Esophagus squamous epithelium (tissue), 5 donors: ENCODE results near the gene ADGRL1. TPM values are rescaled to one million over a fixed set of nuclear protein-coding genes. Genes with fewer than 3 reads are reported as not detected.

Source experiments
- DNase-seq: peaks from one replicate; lab custom pipeline; 2025; lab: John Stamatoyannopoulos, UW
- H3K27ac ChIP-seq, 4 donors: fragments of 200-600 bp; sonication (generic); one replicate each; pipeline ENCODE4 v1.5.1; 2016 to 2019; ENCODE audit warnings: mild to moderate bottlenecking in 1 of 4
- H3K27me3 ChIP-seq, 4 donors: fragments of 200-600 bp; sonication (generic); 1 replicate in 3 of 4; 2 replicates in 1 of 4; pipeline versions ENCODE4 v1.5.1 to v1.6.0; 2017 to 2021; ENCODE audit warnings: antibody characterized with exemption in 1 of 4
- H3K36me3 ChIP-seq, 3 donors: fragments of 200-600 bp; sonication (generic); one replicate each; pipeline ENCODE4 v1.5.1; 2016 to 2019
- H3K4me1 ChIP-seq, 3 donors: fragments of 200-600 bp; sonication (generic); one replicate each; pipeline ENCODE4 v1.5.1; 2017 to 2019
- H3K4me3 ChIP-seq, 4 donors: fragments of 200-600 bp; sonication (generic); 1 replicate in 3 of 4; 2 replicates in 1 of 4; pipeline ENCODE4 v1.5.1; 2016 to 2019; ENCODE audit warnings: mild to moderate bottlenecking in 2 of 4, moderate library complexity in 1 of 4
- H3K9me3 ChIP-seq, 3 donors: fragments of 200-600 bp; sonication (generic); one replicate each; pipeline ENCODE4 v1.5.1; 2016 to 2019
- POLR2A ChIP-seq, 4 donors: fragments of 450-650 bp; IDR thresholded peaks; one replicate each; pipeline ENCODE4 v1.6.1; 2017; ENCODE audit warnings: antibody characterized with exemption in 4 of 4, mild to moderate bottlenecking in 4 of 4, moderate library complexity in 3 of 4
- WGBS, 2 donors: methylation state at CpG; one replicate each; pipeline ENCODE4 v1.1.5; 2018; 5-methylcytosine and 5-hydroxymethylcytosine counted together
- intact Hi-C: fragments of 100-400 bp; cut with DNase I; formaldehyde crosslinking; loops from one replicate; pipeline ENCODE4 v1.15.0; 2022
- total RNA-seq, 4 donors: library from RNA; depleted of rRNA; stranded (reverse); fragments of >200 nt; gene quantifications; one replicate each; pipeline ENCODE4 v1.1.0, GENCODE V29; 2016
- TF ChIP-seq, protein P1 (sequence below), 6 experiments: fragments of 450-650 bp in 4 of 6; fragments of 200-600 bp in 2 of 6; sonication (generic) in 2 of 6; IDR thresholded peaks; one replicate each; pipeline ENCODE4 v1.5.1; 2016 to 2019; ENCODE audit warnings: antibody characterized with exemption in 6 of 6, mild to moderate bottlenecking in 4 of 6, moderate library complexity in 4 of 6
- donor health status: DM: yes; HTN: yes; CAD: no.

Gene ADGRL1
- total RNA-seq, 4 donors from 2014 or later: 6.2 to 21.5 (median 10.7) TPM

DNA sequence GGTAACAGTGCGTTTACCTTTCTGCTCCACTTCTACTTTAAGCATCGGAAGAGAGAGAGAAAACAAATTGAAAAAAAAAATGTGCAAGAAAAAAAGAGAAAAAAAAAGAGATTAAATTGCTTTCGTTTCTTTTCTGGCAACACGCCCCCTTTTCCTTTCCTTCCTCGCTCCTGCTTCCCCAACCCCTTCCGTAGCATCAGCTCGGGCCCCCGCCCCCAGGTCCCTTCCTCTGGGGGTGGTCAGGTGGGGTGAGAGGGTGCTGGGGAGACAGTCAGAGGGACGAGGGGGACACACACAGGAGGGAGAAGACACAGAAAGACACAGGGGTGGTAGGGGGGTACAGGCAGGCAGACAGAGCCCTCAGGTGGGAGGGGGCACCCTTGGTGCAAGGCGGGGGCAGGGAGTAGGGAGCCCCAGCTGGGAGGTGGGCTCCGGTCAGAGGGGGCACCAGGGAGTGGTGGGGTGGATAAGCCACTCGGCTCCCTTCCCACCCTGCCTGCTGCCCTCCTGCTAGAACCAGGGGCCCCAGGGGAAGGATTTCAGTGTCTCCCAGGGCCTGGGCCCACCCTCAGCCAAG is 38.9 kb downstream of the ADGRL1 start:
- peaks cover 0 to 50% (median 0%) of the 10 kb centered on the region in 3 donors for H3K36me3 ChIP-seq
- TF ChIP-seq, protein P1, sequence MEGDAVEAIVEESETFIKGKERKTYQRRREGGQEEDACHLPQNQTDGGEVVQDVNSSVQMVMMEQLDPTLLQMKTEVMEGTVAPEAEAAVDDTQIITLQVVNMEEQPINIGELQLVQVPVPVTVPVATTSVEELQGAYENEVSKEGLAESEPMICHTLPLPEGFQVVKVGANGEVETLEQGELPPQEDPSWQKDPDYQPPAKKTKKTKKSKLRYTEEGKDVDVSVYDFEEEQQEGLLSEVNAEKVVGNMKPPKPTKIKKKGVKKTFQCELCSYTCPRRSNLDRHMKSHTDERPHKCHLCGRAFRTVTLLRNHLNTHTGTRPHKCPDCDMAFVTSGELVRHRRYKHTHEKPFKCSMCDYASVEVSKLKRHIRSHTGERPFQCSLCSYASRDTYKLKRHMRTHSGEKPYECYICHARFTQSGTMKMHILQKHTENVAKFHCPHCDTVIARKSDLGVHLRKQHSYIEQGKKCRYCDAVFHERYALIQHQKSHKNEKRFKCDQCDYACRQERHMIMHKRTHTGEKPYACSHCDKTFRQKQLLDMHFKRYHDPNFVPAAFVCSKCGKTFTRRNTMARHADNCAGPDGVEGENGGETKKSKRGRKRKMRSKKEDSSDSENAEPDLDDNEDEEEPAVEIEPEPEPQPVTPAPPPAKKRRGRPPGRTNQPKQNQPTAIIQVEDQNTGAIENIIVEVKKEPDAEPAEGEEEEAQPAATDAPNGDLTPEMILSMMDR (IDR thresholded peaks at IDR 0.05): no peak
- H3K4me1 ChIP-seq: peaks cover 0 to 25% (median 3%) of the 10 kb centered on the region in 3 donors
- H3K4me3 ChIP-seq: peak overlapping the region in 1 of 4 donors; percentile 36
- WGBS, 2 donors: 30 to 45% methylated on average over 7 to 11 of the region's 12 CpGs
- no peak for DNase-seq
- no peaks in the 10 kb centered on the region for H3K27me3 ChIP-seq
- no peaks in the 10 kb centered on the region for H3K9me3 ChIP-seq
- peak overlapping the region in 1 of 4 donors; percentile 35 for H3K27ac ChIP-seq
- intact Hi-C loops: no loop called here

DNA sequence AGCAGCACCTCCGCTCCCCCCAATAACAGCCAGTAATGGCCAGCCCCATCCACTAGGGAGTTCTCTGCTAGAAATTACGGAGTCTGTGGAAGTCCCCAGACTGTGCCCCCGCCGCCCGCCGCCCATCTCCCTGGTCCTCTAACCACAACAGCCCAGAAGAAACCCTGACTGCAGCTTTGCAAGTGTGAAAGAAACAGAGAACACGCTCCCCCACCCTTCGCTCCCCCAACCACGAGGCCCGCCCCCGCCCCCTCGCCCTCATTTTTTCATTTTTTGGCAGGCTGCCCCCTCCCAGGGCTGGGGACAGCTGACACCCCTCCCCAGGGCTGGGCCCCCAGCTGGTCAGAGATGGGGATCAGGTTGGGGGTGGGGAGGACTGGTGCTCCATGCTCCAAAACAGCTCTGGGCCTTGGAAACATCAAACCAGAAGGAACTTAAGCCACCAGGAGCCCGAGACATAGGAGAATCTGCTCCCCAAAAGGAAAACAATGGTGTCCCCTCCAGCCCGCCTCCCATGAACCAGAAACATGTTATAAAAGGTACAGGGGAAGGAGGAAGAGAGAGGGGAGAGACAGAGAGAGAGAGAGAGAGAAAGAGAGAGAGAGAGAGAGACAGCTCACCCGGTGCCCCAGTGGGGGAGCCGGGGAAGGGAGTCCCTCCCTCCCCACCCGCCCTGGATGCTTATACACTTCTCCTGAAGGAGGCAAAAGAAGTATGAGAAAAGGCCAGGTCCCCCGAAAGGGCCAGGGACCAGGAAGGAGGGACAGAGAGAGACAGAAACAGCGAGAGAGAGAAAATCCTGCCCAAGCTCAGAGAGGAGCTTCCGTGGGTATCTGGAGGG is 39.8 kb downstream of the ADGRL1 start:
- intact Hi-C loops: no loop called here
- DNase-seq: no peak
- H3K4me3 ChIP-seq: no peak overlapping the region
- peaks cover 0 to 49% (median 0%) of the 10 kb centered on the region in 3 donors for H3K36me3 ChIP-seq
- H3K4me1 ChIP-seq: peaks cover 0 to 25% (median 3%) of the 10 kb centered on the region in 3 donors
- no peak overlapping the region for H3K27ac ChIP-seq
- 51 to 69% methylated on average over 13 to 16 of the region's 20 CpGs for WGBS, 2 donors
- TF ChIP-seq, protein P1 (IDR thresholded peaks at IDR 0.05): no peak
- TF ChIP-seq POLR2A (IDR thresholded peaks at IDR 0.05): no peak
- no peaks in the 10 kb centered on the region for H3K9me3 ChIP-seq
- no peaks in the 10 kb centered on the region for H3K27me3 ChIP-seq

DNA sequence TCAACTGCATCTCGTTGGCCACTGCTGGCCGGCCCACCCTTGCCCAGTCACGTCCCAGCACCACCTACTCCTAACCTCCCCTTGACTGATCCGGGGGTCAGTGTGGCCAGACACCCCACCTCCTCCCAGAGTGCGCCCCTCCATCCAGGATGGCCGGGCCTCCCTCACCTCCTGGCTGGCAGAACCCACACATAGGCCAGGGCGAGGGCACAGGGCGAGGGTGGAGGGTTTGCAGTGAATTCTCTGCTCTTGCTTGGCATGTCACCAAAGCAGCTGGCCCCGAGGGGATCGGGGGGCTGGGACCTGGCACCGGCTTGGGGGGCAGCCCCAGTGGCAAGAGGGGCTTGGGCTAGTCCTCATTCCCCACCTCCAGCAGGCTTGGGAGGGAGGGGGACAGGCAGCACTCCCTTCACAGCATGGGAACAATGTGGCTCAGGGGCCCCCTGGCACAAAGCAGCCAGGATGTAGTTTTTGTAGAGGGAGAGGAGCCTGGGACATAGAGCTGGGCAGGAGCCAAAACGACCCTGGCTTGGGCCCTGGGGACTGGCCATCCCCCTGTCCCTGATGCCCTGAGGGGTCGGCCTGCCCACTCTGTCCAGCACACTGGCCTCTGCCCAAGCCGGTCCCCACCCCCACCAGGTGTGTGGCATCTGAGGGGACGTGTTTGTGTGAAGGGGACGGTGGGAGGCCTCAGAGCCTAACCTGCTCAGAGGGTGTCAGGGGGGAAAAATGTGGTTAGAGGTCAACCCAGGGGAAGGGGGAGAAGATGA is 41.1 kb downstream of the ADGRL1 start:
- Histone ChIP-seq H3K36me3 (peaks cover 0 to 36% (median 0%) of the 10 kb centered on the region in 3 donors), H3K9me3 (no peaks in the 10 kb centered on the region), H3K27ac (no peak overlapping the region), H3K27me3 (no peaks in the 10 kb centered on the region), H3K4me1 (peaks cover 0 to 25% (median 3%) of the 10 kb centered on the region in 3 donors), H3K4me3 (no peak overlapping the region)
- intact Hi-C loops: no loop called here
- TF ChIP-seq, protein P1 (IDR thresholded peaks at IDR 0.05): no peak
- no peak for TF ChIP-seq POLR2A (IDR thresholded peaks at IDR 0.05)
- WGBS, 2 donors: 58 to 59% methylated on average over 4 of the region's 16 CpGs
- no peak for DNase-seq

DNA sequence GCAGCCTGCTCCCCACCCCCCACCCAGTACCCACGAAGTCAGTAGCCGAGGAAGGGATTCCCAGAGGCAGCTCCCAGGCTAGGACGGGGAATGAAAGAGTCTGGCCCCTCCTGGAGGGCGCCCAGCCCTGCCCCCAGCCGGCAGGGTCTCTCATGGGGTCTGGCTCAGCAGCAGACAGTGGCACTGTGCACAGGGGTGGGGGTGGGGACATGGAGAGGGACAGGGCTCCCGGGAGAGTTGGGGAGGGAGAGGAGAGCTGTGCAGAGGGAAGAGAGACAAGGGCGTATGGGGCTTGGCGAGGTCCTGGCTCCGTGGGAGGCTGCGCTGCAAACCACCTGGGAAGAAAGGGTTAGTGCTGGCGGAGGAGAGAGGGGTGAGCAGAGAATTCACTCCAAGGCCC is 41.9 kb downstream of the ADGRL1 start:
- WGBS, 2 donors: 86 to 100% methylated on average over 1 to 6 of the region's 11 CpGs
- no peak for DNase-seq
- intact Hi-C loops: no loop called here
- Histone ChIP-seq H3K9me3 (no peaks in the 10 kb centered on the region), H3K36me3 (peaks cover 0 to 37% (median under 1%) of the 10 kb centered on the region in 3 donors), H3K4me3 (no peak overlapping the region), H3K27me3 (no peaks in the 10 kb centered on the region), H3K27ac (no peak overlapping the region), H3K4me1 (peaks cover 0 to 25% (median 3%) of the 10 kb centered on the region in 3 donors)
- TF ChIP-seq POLR2A (IDR thresholded peaks at IDR 0.05): no peak
- TF ChIP-seq, protein P1 (IDR thresholded peaks at IDR 0.05): no peak
